KBM-7 (cell line): ENCODE measurements around the gene SMIM20.
"Not testable (repeated sequence)": the region's sequence is repeated elsewhere in the genome, so short reads cannot be mapped to it uniquely, and the experiment has no call there.

ENCODE experiments used
- DNase-seq: peaks from one replicate; pipeline ENCODE4 v3.0.0-alpha.2; 2015
- in situ Hi-C: fragments of 300-500 bp; cut with MboI; formaldehyde crosslinking; loops from 2 replicates; pipeline ENCODE4 v1.14.3; 2020; ENCODE audit warnings: low sequenced_read_pairs, low pct_unique_long_range_greater_than_20kb, mixed read lengths

Gene SMIM20

GRCh38 chr4:25889589-25890503 is 24.2 kb upstream of the SMIM20 start:
- in situ Hi-C loops = no loop called here
- DNase-seq = no peak

DNA sequence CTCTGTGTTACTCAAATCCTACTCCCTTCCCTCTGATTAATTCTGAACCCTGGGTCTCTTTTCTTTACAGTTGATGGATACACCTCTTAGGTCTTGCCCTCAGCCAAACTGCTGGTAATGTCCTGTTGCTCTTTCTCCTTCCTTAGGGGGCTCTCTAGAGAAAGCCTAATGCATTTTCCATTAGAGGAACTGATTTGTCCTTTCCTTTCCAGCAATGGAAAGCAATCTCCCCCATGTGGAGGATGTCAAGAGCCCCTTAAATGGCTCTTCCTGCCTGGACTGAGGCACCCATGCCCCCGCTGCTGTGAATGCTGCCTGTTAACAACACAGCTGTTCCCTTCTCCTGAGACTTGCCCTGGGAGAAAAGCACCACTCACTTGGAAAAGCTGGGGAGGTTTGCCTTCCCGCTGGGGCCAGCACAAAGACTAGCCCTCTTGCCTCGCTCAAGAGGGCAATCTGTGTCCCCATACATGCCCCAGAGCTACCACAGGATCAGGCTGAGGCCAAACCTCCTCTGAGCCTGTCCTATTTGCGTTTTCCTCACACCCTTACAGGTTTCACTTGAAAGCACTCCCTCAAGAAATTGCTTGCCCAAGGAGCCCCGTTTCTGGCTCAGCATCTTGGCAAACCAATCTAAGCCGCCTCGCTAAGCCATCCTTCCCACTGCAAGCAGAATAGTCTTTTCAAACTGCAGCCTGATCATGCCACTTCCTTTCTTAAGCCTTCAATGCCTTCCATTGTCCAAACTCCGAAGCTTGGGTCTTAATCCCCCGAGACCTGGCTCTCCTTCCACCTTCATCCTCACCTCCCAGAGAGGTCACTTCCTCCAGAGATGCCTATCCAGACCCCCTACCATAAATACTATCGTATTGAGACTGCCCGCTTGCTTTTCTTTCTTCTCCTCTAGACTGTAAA is 23.2 kb upstream of the SMIM20 start:
- in situ Hi-C loops = no loop called here
- no peak for DNase-seq

DNA sequence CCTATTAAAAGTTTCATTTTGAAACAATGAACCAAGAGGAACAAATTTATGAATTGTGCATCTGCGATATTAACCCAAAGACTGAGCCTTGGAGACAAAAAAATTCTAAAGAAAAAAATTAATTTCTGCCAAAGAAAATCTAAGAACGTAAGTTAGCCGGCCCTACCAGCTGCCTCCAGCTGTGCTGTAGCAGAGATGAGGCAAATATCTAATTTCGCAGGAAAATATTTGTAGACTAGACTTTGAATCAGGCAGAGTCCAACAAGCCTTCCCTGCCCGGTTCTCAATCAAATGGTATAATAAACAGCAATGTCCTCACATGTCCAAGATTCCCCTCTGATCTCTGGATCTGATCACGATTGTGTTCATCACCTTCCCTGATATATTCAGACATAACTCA is 21.2 kb upstream of the SMIM20 start:
- DNase-seq = no peak
- in situ Hi-C loops = no loop called here

DNA sequence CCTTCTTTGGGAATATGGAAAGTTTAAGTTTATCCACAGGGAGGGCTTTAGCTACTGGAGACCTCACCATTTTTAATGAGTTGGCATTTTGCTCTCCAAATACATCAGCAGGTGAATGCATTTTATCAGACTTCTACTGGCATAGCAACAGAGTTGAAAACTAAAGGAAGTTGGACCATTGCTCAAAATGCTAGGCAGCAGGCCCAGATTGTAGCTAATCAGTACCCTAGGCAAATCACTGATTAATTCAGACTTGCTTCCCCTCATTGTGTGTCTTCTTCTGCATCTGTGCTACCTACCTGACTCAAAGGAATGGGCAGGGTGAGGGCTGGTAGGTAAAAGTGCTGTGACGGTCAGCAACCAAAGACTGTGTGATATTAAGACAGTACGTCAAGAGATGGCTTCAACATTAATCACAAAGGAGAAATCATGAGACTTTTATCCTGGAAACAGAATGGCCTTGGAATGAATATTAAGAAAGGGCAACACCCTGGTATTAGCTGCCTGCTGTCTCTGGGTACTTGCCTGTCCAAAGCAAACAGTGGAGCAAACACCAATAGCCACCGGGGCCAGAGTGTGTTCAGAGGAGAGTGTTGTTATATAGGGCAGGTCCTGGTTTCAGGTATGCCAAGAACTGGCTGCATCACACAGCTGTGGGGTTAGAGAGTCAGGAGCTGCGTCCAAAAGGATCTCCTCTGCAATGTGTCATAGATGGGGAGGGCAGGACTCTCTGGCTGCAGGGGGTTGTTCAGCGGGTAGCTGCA is 17.1 kb upstream of the SMIM20 start:
- in situ Hi-C loops = no loop called here
- no peak for DNase-seq

GRCh38 chr4:25900310-25900709 is 13.7 kb upstream of the SMIM20 start:
- in situ Hi-C loops = no loop called here
- DNase-seq = no peak

DNA sequence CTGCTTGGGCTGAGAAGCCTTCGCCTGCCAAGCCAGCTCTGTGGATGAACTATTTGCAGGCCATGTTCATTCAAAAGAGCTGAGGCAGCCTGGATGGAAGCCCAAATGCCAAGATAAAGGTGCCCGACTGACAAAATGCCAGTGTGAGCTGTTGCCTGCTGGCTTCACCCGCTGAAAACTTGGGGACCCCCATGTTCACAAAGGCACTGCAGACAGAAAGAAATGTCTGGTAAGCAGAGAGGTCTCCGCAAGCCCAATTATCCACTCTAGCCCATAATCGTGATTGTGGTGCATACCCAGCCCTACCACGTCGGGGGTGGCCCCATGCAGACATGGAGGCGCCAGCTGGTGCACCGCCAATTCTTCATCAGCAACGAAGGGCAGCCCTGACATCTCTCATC is 13.0 kb upstream of the SMIM20 start:
- DNase-seq = no peak
- in situ Hi-C loops = no loop called here

DNA sequence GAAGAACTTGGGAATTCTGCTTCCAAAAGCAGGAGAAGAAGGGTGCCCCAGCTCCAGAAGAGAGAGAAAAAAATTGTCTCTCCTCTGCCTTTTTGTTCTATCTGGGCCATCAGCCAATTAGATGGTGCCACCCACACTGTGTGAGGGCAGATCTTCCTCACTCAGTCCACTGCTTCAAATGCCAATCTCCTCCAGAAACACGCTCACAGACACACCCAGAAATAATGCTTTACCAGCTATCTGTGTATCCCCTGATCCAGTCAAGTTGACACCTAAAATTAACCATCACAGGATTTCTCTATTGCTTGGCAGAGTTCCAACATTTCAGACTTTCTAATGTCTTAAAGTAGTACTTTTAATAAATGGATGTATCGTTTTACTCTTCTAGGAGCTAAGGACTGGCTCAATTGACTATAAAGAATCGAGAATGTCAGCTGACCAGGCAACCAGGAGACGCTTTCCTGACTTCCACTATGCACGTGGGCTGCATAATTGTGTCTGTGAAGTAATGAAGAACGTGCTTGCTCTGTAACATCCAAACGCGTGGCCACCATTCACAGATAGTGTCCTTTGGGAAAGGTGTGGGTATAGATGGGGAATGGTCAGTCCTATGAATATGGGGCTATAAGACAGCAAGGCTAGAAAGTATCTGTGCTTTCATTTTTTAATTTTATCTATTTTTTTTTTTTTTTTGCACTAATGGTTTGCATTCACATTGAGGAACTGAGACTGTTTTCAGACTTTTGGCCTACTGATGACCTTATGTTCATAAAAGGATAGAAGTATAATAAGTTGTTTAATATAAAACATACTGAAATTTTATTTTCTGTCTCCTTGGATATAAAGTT is 9.9 kb upstream of the SMIM20 start:
- in situ Hi-C loops = no loop called here
- DNase-seq = no peak

- in situ Hi-C loops = no loop called here
- no peak for DNase-seq
These were observed 9.3 kb upstream of the SMIM20 start for GRCh38 chr4:25904748-25905082.

DNA sequence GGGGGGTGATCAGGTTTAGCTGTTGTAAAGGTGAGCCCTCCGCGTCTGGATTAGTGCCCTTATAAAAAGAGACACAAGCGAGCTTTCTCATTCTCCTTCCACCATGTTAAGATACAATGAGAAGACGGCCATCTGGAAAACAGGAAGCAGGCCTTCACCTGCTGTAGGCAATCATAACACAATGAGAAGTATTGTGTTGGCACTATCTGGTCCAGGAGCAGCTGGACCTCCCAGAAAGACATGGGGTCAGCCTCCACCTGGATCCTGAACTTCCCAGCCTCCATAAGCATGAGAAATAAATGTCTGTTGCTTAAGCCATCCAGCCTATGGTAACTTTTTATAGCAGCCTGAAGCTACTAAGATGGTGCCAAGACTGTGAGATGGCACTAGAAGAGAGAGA is 8.6 kb upstream of the SMIM20 start:
- no peak for DNase-seq
- in situ Hi-C loops = no loop called here

DNA sequence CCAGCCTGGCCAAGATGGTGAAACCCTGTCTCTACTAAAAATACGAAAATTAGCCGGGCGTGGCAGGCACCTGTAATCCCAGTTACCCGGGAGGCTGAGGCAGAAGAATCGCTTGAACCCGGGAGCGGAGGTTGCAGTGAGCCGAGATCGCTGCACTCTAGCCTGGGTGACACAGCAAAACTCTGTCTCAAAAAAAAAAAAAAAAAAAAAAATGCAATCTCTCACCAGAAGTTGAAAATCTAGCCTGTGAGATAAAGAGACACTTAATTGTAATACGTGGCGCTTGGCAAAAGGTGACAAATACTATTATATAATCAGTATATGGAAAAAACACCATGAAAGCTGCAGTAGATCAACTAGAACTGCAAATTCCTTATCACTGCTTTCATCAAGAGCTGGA is 7.9 kb upstream of the SMIM20 start:
- in situ Hi-C loops, DNase-seq: not testable (repeated sequence)

- in situ Hi-C loops = no loop called here
- no peak for DNase-seq
These were observed 5.5 kb upstream of the SMIM20 start for GRCh38 chr4:25908491-25908901.

DNA sequence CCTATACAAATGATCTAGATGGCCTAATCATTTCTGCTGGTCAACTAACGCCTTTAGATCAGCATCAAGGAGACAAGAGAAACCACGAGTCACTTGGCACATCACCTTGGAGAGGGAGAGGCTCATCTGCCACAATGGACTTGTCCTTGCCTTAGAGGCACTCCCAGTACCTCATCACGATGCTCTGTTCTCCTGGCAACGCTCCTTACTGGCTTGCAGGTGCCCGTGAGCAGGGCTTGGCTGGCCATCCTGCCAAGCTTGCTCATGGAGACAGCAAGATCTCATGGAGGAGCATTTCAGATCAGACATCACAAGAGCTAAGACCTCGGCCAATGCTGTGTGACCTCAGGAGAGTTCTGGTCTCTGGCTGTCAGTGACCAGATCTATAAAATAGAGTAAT is 2.7 kb upstream of the SMIM20 start:
- in situ Hi-C loops = no loop called here
- no peak for DNase-seq

GRCh38 chr4:25913056-25913850 is 767 bp upstream of the SMIM20 start:
- DNase-seq = no peak
- in situ Hi-C loops = no loop called here

- in situ Hi-C loops = no loop called here
- no peak for DNase-seq
These were observed 791 bp downstream of the SMIM20 start for GRCh38 chr4:25914670-25915352.

DNA sequence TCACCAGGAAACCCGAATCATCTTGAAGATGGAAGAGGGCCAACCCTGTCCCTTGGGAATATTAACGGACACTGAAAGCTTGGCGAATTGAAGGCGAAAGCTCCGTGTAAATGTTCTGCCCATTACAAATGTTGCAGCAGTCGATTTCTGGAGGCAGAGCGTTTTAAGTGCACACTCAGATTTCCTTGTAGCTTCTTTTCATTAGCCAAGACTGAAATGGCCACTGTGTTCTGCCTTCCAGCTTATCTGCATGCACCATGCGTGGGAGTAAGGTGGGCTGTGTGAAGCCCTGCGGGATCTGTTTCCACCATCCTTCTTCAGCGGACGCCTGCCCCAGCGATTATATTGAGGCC is 1.3 kb downstream of the SMIM20 start:
- in situ Hi-C loops = no loop called here
- no peak for DNase-seq

DNA sequence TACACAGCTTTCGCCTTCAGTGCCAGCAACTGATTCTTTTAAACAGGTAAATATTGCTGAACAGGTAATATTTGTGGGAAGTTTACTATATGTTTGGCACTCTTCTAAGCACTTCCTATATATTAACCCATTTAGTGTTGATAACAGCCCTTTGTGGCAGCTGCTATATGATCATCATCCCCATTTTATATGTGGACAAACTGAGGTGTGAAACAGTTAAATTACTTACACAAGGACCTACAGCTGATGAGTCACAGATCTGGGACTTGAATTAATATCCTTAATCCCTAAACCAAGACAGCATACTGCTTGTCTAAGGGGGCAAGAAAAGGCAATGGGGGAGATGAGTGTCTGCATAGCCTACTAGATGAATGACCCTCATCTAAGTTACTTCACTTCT is 2.9 kb downstream of the SMIM20 start:
- no peak for DNase-seq
- in situ Hi-C loops = no loop called here

DNA sequence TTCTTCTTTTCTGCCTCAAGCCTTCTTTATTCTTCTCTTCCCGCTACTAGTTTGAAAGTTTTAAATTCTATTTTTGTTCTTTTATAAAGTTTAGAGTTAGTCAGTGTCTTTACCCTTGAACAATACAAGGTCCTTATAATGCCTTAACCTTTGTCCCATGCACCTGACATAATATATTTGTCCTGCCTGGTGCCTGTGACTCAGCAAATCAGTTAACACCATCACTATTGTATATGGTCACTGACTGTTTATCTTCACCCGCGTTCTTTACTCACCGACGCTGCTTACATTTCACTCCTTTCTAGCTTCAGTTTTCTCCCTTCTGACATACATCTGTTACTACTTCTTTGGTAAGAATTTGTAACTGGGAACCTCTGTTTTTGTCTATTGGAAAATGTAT is 5.7 kb downstream of the SMIM20 start:
- in situ Hi-C loops = no loop called here
- DNase-seq = no peak

DNA sequence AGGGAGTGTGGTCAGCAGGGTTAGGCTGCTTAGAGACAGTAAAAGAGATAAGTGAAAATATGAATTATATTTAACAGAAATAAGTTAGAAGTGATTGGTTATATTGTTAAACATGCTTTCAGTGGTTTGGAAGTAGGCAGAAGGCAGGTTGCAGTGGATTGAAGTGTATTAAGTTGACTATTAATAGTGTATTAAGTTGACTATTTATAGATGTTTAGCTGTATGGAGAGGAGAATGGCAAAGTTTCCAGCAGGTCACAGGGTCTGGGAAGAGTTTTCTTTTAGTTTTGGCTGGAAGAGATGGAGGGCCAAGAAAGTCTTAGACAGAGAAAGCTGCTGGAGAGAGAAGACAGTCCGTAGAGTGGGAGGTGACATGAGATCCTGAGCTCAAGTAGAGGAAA is 7.9 kb downstream of the SMIM20 start:
- no peak for DNase-seq
- in situ Hi-C loops = no loop called here
